Stimulated activated CD8-positive, alpha-beta memory T cell treated with anti-CD3 and anti-CD28 coated beads, Interleukin-12 subunit alpha, Interleukin-12 subunit beta, amount 100 ng/mL, for 1 hour (primary cell): ENCODE data around the gene SRRM2.

Experiments used
- DNase-seq: peaks from one replicate; pipeline ENCODE4 v3.0.0-alpha.2; 2020; ENCODE audit warnings: low read depth

The SRRM2 gene

DNA sequence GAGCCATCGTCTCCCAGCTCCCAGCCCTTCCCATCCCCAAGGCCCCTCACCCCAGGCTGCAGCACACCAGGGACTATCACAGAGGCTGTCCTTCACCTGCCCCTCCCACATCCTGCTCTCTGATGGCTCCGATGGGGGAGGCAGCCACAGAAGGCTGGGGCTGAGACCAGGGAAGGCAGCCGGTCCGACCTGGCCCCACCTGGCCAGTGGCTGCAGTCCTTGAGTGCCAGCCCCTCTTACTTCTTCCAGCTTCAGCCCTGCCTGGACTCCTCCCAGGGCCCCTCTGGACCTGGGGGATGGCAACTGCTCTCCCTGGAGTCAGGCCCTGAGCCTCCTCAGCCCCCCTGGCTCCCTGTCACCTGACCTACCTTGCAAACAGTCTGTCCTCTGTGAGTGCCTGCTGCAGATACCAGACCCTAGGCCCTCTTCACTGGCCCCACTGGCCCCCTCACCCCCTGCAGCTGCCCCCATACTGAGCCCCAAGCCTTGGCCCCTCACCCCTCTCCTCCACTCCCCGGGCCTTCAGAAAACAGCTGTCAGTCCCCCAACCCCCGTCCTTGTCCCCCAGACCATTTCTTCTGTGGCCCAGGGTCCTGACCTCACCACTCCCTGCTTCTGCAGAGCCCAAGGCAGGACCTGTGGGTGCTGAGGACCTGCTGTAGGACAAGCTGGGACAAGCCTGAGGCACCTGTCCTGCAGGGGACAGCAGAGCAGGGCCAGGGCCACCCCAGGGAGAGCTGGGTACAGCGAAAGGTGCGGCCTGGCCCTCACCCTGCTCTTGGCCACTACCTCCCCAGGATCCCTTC is 12.6 kb upstream of the SRRM2 start:
- no peak for DNase-seq

DNA sequence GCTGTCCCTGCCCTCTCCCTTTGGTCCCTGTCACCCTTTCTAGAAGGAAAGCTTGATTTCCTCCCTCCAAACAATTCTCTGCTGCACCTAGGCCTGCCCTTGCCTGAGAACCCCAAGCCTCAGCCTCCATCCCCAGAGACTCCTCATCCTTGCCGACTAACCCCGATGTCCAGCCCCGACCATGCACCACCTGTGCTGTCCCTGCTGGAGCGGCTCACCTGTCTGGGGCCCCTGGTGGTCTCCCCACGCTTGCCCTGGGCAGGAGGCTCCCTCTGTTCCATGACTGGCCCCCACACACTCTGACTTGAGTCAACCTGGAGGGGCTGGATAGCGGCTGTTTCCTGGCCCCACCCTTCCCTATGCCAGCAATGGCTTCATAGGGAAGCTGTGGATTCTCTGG is 12.0 kb upstream of the SRRM2 start:
- DNase-seq, result no peak

DNA sequence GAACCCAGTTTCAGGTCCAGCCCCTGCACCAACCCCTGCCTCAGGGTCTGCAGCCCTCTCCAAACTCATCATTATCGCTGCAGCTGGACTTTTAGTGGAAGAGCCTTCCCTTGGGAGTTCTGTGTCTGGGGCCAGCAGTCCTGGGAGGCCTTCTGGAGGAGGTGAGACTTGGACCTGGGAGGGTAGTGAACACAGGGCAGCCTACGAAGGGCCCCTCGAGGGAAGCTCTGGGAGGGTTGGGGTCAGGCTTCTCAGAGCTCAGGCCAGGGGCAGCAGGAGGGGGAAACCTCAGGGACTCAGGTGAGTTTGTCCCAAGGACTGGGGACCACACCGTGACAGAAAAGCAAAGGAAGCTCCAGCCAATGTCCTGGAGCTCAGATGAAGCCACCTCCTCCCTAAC is 11.3 kb upstream of the SRRM2 start:
- DNase-seq, result no peak

DNA sequence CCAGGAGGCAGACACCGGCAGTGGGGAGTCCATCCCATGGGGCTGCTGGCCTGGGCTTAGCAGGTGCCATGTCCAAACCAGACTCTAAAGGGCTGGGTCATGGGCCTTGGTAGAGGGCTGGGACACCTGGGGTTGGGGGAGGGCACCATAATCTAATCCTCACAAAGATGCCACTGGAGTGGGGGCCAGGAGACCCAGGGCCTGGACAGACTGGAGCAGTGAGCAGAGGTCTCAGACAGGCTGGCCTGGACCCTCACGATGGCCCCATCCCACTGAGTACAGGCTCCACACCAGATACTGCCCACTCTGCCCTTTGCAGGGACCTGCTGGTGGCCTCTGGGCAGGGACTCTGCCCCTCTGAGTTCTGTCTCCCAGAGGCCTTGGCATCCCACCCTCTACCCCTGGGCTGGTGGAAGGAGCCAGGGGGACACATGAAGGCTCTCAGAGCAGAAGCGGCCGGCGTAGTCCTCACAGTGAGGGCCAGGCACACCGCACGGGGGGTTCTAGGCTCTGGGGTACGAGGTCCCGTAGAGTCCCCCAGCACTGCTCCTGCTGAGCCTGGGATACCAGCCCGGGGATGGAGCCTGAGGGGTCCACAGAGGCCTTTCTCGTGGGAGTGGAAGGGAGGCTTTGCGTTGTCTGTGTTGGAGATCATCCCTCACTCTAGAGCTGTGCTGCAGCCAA is 10.0 kb upstream of the SRRM2 start:
- no peak for DNase-seq

DNA sequence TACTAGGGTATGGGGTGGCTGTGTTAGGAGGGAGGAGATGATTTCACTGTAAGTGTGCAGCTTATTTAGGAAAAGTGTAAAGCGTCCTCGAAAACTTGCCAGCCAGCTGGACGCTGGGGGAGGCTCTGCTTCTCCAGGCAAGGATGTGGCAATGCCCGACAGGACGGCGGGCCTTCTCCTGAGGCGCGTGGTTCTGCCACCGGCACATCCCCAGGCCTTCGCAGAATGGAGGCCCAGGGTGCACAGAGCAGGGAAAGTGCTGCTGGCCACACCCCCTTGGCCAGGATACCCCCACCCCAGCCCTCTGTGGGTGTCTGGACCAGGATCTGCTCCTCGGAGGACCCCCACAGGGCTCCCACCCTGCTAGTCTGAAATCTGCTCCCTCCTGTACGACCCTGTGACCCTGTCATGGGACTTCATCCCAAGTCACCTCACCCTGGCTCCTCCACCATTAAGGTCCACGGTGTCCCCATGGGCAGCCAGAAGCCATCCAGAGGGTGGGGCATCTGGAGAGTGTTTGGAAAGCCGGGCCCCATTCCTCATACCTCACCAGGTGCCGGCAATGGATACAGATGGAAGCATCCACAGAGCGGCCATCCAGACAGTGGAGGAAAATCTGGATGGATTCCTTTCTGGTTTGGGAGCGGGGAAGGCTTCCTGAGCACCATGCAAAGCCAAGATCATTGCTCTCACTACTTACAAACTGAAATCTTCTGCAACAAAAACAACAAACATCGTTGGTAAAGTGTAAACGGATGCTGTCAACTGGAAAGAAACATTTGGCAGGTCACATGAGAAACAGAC is 9.2 kb upstream of the SRRM2 start:
- DNase-seq, result no peak

DNA sequence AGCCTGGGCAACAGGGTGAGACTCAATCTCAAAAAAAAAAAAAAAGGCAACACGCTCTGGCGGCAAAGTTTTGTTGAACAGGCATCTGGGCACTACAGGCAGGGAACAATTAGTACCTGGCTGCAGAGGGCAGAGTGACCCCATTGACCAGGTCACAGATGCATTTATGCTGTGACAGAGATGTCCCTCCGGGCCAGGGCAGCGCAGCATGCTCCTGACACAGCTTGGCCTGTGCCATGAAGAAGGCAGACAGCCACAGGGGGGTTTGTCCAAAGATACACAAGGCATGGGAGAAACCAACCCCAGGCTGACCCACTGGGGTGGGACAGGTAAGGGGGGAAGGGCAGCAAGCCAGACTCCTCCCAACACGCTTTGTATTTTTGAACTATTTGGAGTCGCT is 7.7 kb upstream of the SRRM2 start:
- no peak for DNase-seq

DNA sequence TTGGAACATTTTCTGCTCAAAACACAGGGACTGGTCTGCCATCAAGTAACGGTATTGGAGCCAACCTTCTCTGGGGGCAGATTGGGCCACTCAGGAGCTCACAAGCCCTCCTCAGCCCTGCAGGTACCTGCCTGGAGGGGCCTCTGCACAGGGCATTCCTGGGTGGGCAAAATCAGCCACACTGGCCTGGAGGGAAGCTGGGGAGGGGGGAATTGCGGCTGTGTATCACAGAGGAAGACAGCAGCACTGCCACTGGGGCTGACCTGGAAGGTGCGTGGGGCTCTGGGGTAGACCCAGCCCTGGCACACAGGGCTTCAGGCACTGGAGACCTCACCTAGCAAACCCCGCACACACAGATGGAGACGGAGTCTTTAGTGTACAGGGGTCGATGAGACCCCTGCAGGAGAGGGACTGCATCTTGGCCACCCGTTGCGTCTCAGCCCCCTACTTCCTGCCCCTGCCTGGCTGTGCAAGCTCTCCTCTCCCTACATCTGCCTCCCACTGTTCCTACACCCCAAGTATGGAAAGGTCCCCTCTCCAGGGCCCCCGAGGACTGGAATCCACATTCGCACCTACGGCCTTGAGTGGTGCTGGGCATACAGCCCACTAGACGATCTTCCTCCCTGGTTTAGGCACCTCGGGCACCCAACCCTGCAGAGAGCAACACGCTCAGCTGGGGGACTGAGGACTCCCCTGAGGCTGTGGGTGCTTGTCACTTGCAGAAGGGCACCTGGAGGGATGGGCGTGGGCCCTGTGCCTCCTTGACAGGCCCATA is 7.1 kb upstream of the SRRM2 start:
- no peak for DNase-seq

DNA sequence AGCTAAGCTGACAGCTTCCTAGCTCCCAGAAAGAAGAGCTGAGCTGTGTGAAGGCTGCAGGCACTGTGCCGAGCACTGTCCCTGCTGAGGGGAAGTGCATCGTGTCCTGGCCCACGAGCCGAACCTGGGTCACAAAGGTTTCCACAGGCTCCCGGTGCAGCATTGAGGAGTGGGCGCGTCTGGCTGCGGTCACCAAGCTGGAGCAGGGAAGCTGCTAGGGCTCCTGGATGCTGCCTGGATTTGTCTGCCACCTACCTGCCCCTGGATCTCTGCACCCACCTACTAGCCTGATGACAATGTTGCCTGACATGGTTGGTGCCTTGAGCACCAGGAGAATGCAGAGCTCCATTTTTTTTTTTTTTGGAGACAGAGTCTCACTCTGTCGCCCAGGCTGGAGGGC is 6.5 kb upstream of the SRRM2 start:
- DNase-seq, result no peak

DNA sequence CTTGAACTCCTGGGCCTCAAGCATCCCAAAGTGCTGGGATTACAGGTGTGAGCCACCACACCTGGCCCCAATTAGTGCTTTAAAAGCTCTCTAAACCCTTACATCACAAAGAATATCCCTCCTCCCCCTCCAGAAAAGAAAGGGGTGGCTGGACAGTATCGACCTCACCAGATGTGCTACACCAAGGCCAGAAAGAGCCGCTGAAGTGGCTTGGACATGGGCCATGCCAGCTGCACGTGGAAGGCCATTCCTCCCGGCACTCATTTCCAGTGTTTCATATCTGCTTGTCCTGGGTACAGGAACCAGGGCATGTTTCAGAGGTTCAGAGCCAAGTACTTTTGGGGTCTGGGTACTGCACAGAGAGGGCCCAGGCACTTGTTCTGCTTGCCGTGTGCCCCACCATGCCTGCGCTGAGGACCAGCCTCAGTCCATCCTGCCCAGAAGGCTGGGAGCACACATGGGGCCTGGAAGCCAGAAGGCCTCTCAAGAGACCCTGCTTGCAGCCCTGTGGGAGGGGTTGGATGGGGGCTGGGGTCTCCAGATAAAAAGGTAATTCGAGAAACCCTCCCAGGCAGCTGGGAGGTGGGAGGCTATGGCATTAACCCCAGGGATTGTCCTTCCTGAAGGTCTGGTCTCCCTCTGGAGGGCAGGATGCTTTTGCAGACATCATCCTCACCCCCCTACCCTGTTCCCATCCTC is 3.5 kb upstream of the SRRM2 start:
- no peak for DNase-seq

DNA sequence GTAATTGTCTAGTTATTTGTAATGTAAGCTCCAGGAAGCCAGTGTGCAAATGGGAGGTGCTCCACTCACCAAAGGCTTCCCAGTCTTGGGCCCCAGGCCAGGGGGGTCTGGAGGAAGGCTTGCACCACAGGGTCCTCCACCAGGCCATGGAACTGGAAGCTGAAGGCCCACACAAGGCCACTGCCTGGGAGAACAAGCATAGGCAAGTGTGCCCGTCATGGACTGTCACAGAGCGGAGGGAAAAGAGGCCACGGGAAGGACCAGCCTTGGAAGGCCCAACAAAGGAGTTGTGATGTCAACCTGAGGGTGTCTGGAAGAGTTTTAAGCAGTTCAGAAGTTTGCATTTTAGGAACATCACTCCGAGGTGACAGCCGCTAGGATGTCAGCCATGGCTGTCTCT is 3.0 kb upstream of the SRRM2 start:
- DNase-seq, result no peak

DNA sequence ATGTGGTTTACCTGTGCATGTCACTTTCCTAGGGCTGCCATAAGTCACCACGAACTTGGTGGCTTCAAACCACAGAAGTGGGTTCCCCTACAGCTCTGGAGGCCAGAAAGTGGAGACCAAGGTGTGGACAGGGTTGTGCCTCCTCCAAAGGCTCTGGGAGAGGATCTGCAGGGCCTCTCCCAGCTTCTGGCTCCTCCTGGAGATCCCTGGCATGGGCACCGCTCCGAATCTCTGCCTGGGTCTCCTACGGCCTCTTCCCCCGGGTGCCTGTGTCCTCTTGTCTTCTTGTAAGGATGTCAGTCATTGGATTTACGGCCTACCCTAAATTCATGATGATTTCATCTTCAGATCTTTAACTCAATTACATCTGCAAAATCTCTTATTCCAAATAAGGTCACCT is 2.5 kb upstream of the SRRM2 start:
- no peak for DNase-seq

DNA sequence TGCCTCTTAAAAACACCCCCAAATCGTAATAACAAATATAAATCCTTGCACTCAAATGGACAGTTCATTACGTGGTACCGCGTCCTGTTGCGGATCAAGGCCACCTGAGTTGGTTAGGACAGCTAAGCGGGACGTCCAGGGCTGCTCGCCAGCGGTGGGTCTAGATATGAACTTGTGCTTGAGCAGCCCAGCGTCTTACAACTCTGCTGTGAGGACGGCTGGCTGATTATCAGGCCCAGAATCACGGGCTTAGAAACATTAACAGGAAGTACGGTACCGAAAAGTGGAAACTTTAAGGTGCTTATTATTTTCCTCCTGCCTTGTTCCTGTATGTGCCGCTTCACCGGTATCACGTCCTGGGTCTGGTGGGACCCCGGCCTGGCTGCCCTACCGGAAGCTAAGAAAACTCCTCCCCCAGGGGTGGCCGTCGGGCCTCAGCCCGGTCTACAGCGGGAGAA is 832 bp upstream of the SRRM2 start:
- DNase-seq, result no peak

DNA sequence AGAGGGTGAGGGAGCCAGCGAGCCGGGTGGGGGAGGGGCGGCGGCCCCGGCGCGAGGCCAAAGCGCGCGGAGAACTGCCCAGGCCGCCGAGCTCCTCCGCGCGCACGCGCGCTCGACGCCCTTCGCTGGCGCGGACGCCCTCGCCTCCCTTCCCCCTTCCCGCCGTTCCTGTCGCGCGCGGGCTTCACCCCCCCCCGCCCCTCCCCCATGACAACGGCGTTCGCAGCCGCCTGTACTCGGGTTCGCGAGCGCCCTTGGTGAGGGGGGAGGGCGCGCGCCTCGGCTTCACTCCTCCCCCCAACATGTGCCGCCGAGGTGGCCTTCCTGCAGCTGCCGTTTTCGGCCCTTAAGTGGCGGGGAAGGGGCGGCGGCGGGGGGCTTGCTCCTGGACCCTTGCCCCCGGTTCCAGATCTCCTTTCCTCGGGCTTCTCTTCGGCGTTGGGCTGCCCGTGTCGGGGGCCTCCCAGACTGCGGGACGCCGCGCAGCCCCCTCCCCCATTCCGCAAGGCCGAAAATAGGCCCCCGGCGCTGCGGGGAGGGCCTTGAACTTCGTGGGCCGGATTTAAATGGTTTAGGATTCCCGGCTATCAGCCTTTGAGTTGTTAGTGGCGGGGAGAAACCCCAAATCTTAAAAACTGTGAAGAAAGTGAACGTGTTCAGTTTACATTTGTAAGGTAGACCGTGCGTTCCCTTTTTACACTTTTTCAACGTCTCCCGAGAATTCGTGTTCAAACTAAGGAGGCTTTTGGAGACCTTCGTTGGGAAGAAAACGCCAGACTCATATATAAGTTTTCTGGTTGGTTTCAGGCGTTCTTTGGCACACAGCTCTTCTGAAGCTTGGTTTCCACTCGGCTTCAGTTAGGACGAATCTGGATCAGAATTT is 653 bp downstream of the SRRM2 start:
- DNase-seq, result peak; percentile 38

DNA sequence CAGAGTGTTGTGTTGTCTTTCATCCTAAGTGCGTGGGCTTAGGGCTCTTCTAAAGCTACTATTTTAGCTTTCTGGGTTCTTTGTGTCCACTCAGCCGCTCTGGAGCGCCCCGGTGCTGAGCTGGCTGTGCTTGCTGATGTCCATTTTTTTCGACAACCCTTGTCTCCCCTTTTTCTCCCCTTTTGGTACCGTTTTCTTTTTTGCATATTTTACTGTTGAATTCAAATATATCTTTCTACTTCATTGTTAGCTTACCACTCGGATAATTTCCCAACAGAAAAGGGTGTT is 1.2 kb downstream of the SRRM2 start:
- no peak for DNase-seq

DNA sequence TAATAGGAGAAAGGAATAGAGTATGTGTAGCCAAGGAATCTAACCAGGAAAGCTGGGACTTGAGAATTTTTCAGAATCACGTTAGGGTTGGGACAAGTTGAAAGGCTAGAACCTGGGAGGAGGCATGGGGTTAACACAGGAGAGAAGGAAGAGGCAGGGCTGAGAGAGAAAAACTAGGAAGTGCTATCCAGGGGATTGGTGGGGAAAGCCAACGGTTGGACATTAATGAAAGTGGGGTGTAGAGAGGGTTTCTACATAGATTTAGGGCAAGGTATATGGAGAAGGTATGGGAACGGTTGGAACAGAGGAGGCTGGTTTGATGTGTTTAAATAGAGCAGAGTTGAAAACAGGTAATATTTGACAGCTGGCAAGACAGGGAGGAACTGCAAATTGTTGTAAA is 2.7 kb downstream of the SRRM2 start:
- no peak for DNase-seq

DNA sequence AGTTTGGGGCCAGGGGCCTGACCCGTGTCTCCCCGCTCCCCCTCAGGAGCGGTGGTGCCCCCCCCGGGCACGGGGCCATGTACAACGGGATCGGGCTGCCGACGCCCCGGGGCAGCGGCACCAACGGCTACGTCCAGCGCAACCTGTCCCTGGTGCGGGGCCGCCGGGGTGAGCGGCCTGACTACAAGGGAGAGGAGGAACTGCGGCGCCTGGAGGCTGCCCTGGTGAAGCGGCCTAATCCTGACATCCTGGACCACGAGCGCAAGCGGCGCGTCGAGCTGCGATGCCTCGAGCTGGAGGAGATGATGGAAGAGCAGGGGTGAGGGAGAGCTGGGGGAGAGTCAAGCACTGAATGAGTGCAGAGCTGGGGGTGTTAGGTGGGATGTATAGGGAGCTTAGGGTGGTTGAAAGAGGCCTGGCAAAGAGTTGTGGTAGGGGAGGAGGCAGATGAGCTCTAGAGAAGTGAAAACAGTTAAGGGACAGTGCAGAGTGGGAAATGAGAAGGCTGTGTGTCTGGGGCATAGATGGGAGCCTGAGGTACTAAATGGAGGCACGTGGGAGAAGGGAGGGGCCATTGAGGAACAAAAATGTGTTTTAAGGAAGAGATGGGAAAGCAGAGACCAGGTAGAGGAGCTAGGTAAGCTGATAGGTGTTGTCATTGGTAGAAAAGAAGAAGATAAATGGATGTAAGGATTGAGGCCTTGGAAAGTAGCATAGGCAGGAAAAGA is 4.0 kb downstream of the SRRM2 start:
- DNase-seq, result no peak

DNA sequence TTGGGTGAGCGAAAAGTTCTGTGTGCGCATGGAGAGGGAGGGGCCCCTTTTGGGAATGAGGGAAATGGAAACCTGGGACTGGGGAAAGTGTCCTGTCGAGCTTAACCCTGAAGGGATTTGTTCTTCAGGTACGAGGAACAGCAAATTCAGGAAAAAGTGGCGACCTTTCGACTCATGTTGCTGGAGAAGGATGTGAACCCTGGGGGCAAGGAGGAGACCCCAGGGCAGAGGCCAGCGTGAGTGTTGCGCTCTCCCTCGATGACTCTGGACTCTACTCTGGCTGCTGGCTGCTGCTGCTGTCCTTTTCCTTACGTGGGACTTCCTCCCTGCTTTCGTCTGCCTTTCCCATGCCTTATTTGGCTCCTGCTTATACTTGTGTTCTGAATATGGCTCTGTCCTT is 4.9 kb downstream of the SRRM2 start:
- DNase-seq, result no peak

DNA sequence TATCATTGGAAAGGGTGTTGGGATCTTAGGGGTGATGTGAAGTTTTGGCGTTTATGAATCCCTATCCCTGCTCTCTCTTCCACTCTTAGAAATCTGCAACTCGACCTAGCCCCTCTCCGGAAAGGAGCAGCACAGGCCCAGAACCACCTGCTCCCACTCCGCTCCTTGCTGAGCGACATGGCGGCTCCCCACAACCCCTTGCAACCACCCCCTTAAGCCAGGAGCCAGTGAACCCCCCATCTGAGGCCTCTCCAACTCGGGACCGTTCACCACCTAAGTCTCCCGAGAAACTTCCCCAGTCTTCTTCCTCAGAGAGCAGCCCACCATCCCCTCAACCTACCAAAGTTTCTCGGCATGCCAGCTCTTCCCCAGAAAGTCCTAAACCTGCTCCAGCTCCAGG is 9.0 kb downstream of the SRRM2 start:
- no peak for DNase-seq

DNA sequence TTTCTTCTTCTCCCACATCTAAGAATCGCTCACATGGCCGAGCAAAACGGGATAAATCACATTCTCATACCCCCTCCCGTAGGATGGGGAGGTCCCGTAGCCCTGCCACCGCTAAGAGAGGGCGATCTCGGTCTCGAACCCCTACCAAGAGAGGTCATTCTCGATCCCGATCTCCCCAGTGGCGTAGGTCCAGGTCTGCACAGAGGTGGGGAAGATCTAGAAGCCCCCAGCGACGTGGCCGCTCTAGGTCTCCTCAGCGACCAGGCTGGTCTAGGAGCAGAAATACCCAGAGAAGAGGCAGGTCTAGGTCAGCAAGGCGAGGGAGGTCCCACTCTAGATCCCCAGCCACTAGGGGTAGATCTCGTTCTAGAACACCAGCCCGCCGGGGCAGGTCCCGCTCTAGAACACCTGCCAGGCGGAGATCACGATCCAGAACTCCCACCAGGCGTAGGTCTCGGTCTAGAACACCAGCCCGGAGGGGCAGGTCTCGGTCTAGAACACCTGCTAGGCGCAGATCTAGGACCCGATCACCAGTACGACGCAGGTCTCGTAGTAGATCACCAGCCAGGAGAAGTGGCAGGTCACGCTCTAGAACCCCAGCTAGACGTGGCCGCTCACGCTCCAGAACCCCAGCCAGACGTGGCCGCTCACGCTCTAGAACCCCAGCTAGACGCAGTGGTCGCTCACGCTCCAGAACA is 9.6 kb downstream of the SRRM2 start:
- no peak for DNase-seq
